Lung microvascular endothelial cell (primary cell): ENCODE results near the gene CLEC4D. TPM values are rescaled to one million over a fixed set of nuclear protein-coding genes. Genes with fewer than 3 reads are reported as not detected.
"Not testable (repeated sequence)": the region's sequence is repeated elsewhere in the genome, so short reads cannot be mapped to it uniquely, and the experiment has no call there.

Experiments used
- DNase-seq, 2 donors: peaks; one replicate each; pipeline versions ENCODE4 v3.0.0 to v3.0.0-alpha.2; 2010; ENCODE audit warnings: low read depth in 2 of 2
- total RNA-seq: library from RNA; depleted of rRNA; stranded (reverse); fragments of >200 nt; gene quantifications from 2 replicates; pipeline ENCODE4 v1.2.1, GENCODE V29; 2014

The CLEC4D gene
- not detected in 2 replicates for total RNA-seq

DNA sequence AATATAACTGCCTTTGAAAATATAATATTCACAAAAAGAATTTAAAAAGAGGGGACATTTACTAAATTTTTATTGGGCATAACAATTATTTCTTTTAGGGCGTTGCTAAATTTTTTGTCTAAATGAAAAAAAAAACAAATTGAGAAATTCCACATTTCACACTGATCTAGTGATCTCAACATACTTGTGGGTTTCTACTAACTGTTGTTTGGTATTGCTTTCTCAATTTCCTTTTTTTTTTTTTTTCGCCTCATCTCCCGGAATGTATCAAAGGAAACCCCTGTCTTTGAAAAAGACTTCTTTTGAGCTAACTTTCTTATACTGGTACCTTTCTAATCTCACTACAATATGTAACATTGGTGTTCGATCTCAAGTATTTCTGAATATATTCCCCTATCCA lies at the start of gene CLEC4D:
Gene CLEC4D, plus strand, starts transcription at position 248 of the 400 bp plus-strand sequence. CDS start 230 bp downstream, outside the sequence.
- DNase-seq = no peak

GRCh38 chr12:8465301-8465996 lies 47.9 kb upstream of the CLEC4D start:
- DNase-seq = no peak

DNA sequence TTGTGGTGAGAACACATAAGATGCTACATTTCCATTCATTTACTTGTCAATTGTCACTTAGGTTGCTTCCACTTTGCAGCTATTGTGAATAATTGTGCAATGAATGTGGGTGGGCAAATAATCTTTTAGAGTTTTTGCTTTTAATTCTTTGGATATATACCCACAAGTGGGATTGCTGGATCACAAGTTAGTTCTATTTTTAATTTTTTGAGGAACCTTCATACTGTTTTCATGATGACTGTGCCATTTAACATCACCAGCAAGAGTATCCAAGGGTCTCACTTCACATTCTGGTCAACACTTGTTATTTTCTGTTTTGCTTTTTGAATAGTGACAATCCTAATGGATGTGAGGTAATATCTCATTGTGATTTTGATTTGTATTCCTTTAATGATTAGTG lies 47.1 kb upstream of the CLEC4D start:
- no peak for DNase-seq

DNA sequence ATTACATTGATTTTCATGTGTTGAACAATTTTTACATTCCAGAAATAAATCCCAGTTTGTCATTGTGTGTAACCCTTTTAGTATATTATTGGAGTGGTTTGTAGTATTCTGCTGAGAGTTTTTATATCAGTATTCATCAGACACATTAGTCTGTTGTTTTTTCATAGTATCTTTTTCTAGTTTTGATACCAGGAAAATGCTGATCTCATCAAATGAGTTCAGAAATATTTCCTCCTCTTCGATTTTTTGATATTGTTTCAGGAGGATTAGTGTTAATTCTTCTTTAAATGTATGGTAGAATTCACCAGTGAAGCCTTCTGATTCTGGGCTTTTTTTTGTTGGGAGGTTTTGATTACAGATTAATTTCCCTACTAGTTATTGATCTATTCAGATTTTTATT lies 42.2 kb upstream of the CLEC4D start:
- DNase-seq = no peak

DNA sequence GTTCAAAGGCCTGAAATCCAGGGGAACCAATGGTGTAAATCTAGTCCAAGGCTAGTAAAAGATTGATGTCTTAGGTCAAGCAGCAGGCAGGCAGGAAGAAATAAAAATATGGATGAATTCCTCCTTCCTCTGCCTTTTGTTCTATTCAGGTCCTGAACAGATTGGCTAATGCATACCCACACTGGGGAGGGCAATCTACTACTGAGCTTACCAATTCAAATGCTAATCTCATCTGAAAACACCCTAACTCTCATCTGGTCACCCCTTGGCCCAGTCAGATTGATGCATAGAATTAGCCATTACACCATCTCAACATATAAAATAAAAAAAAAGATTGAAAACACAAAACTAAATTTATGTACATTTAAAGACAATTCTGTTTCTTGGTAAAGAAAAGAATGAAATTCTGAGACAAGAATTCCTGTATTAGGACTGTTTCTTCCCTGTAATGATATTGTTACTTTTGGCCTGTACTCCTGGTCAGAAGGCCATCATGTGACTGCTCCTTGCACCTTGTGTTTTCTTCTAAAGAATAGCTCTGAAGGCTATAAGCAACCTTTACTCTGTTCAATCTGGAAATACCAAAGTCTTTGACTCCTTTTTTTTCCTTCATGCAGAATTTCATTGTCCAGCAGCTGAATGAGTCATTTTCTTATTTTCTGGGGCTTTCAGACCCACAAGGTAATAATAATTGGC lies 37.6 kb upstream of the CLEC4D start:
- no peak for DNase-seq

- DNase-seq = no peak
Measured at GRCh38 chr12:8482571-8483061, 30.7 kb upstream of the CLEC4D start.

DNA sequence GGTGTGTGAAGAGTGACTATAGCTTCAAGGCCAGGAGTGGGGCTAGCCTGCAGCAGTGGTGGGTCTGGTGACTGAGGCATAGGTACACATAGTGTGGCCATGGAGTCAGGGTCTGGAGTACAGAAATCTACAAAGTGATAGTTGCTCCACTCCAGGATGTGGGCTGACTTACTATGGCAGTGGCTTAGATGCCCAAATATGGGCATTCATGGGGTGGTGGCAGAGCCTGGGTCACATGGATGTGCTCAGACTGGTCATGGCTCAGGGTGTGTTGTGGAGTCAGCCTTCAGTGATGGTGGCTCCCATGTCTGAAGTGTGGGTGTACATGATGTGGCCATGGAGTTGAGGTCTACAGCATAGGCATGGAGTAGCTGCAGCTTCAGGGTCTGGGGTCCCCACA lies 30.2 kb upstream of the CLEC4D start:
- no peak for DNase-seq

GRCh38 chr12:8491646-8492530 lies 21.4 kb upstream of the CLEC4D start:
- DNase-seq = no peak

GRCh38 chr12:8493084-8493483 lies 20.2 kb upstream of the CLEC4D start:
- no peak for DNase-seq

DNA sequence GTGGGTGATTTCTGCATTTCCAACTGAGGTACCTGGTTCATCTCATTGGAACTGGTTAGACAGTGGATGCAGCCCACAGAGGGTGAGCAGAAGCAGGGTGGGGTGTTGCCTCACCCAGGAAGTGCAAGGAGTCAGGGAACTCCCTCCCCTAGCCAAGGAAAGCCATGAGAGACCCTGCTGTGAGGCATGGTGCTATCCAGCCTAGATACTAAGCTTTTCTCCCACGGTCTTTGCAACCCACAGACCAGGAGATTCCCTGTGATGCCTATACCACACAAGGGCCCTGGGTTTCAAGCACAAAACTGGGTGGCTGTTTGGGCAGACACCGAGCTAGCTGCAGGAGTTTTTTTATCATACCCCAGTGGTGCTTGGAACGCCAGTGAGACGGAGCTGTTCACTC lies 17.6 kb upstream of the CLEC4D start:
- DNase-seq = not testable (repeated sequence)

- DNase-seq = not testable (repeated sequence)
Measured at GRCh38 chr12:8496074-8496473, 17.2 kb upstream of the CLEC4D start.

DNA sequence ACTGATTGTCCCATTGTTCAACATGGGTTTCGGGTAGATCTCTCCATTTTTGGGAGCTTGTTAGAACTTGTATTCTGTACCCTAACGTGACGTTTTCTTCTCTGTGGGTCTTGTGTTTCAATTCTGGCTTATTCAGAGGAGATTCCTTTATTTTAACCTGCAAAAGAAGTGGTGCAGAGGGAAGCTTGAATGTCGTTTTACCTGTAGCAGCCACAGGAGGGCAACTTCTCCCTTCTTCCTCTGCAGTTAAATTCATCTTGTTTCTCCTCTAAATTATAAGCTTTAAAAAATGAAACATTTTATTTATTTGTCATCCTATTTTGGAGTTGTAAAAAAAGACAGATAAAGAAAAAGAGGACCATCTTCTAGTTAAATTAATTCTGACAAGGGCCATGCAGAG lies 13.7 kb upstream of the CLEC4D start:
- DNase-seq = no peak

- DNase-seq = no peak
Measured at GRCh38 chr12:8501720-8502119, 11.6 kb upstream of the CLEC4D start.

- DNase-seq = no peak
Measured at GRCh38 chr12:8504351-8504750, 9.0 kb upstream of the CLEC4D start.

- DNase-seq = no peak
Measured at GRCh38 chr12:8507596-8507995, 5.7 kb upstream of the CLEC4D start.

DNA sequence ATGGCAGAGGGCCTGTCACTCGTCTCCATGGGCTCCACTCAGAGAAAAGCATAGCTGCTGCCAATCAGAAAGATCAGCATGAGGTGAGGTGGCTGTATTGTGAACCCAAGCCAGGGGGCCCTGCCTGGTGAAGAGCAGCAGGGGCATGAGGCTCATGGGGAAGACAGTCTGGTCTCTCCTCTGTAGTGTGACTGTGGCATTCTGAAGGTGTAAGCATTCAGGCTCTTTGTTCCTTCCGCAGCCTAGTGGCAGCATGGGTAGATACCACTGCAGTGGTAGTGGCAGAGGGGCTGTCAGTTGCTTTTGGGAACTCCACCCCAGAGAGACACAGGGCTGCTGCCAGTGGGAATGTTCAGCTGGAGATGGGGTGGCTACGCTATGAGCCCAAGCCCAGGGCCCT lies 5.1 kb upstream of the CLEC4D start:
- no peak for DNase-seq

GRCh38 chr12:8508910-8509841 lies 4.1 kb upstream of the CLEC4D start:
- DNase-seq = no peak

GRCh38 chr12:8517971-8518370 lies 4.7 kb downstream of the CLEC4D start:
- DNase-seq = no peak

- DNase-seq = no peak
Measured at GRCh38 chr12:8519171-8519570, 5.9 kb downstream of the CLEC4D start.

- no peak for DNase-seq
Measured at GRCh38 chr12:8527250-8528130, 14.2 kb downstream of the CLEC4D start.
